Measurements from ENCODE around the gene ANXA9.

The ANXA9 gene

GRCh38 chr1:150966011-150966410 lies 16.1 kb upstream of the ANXA9 start:
- TF ChIP-seq PPARA (CRISPR knock-in tag; IDR thresholded peaks at IDR 0.05; ENCODE audit: borderline replicate concordance) (no peak), ZNF565 (CRISPR knock-in tag; conservative IDR thresholded peaks at IDR 0.05; ENCODE audit: low read depth) (no peak), CSRNP3 (CRISPR knock-in tag; IDR thresholded peaks at IDR 0.05) (no peak), TSHZ2 (CRISPR knock-in tag; IDR thresholded peaks at IDR 0.05) (no peak), ARNTL (CRISPR knock-in tag; IDR thresholded peaks at IDR 0.05; ENCODE audit: borderline replicate concordance, low read depth) (no peak), SNAI2 (CRISPR knock-in tag; IDR thresholded peaks at IDR 0.05) (no peak)
- no peak for ATAC-seq

- no peak for TF ChIP-seq ZFP30 (CRISPR knock-in tag; IDR thresholded peaks at IDR 0.05)
- TF ChIP-seq GLIS3 (CRISPR knock-in tag; IDR thresholded peaks at IDR 0.05): no peak
- no peak for TF ChIP-seq ZNF565 (CRISPR knock-in tag; conservative IDR thresholded peaks at IDR 0.05; ENCODE audit: low read depth)
- no peak for TF ChIP-seq ZFP3 (CRISPR knock-in tag; IDR thresholded peaks at IDR 0.05)
- no peak for TF ChIP-seq CREB5 (CRISPR knock-in tag; IDR thresholded peaks at IDR 0.05; ENCODE audit: low read depth)
- no peak for TF ChIP-seq OSR1 (CRISPR knock-in tag; IDR thresholded peaks at IDR 0.05)
- no peak for TF ChIP-seq PATZ1 (CRISPR knock-in tag; IDR thresholded peaks at IDR 0.05; ENCODE audit: borderline replicate concordance)
- TF ChIP-seq ISL1 (CRISPR knock-in tag; IDR thresholded peaks at IDR 0.05): no peak
- no peak for TF ChIP-seq TSHZ2 (CRISPR knock-in tag; IDR thresholded peaks at IDR 0.05)
- no peak for ATAC-seq
These were observed 14.2 kb upstream of the ANXA9 start for GRCh38 chr1:150967936-150968335.

- TF ChIP-seq ZNF70 (CRISPR knock-in tag; IDR thresholded peaks at IDR 0.05) (no peak), TOX (CRISPR knock-in tag; IDR thresholded peaks at IDR 0.05; ENCODE audit: borderline replicate concordance) (no peak), TCF4 (CRISPR knock-in tag; IDR thresholded peaks at IDR 0.05; ENCODE audit: borderline replicate concordance) (no peak), ESRRG (CRISPR knock-in tag; IDR thresholded peaks at IDR 0.05) (no peak), ZC3H10 (CRISPR knock-in tag; IDR thresholded peaks at IDR 0.05) (no peak), ZNF565 (CRISPR knock-in tag; conservative IDR thresholded peaks at IDR 0.05; ENCODE audit: low read depth) (no peak), CREB5 (CRISPR knock-in tag; IDR thresholded peaks at IDR 0.05; ENCODE audit: low read depth) (no peak), ZNF8 (CRISPR knock-in tag; IDR thresholded peaks at IDR 0.05) (no peak)
- no peak for ATAC-seq
These were observed 13.6 kb upstream of the ANXA9 start for GRCh38 chr1:150968491-150968890.
